BJ (cell line): Measurements from ENCODE around the gene TCF3. TPM values are rescaled to one million over a fixed set of nuclear protein-coding genes. Genes with fewer than 3 reads are reported as not detected.
"Not testable (repeated sequence)": the region's sequence is repeated elsewhere in the genome, so short reads cannot be mapped to it uniquely, and the experiment has no call there.

Experiments used
- CTCF ChIA-PET: fragments of 350-600 bp; formaldehyde crosslinking; extraction: SDS; loops from one replicate; lab custom pipeline; 2021; ENCODE audit warnings: antibody characterized with exemption, inconsistent platforms; lab: Yijun Ruan, JAX
- POLR2A ChIA-PET: fragments of 300-600 bp; sonication (Branson Sonifier 250); formaldehyde crosslinking; extraction: SDS; loops from one replicate; lab custom pipeline; 2021; ENCODE audit warnings: antibody characterized with exemption; lab: Charles Lee
- DNase-seq: peaks from one replicate; pipeline ENCODE4 v3.0.0-alpha.2; 2011; ENCODE audit warnings: low read depth
- H3K27me3 ChIP-seq: 2 replicates; pipeline ENCODE4 v1.6.0; 2011; ENCODE audit warnings: low read length; ENCODE audit not compliant: control insufficient read depth, insufficient read depth
- H3K36me3 ChIP-seq: 2 replicates; pipeline ENCODE4 v1.5.1; 2011; ENCODE audit warnings: low read length; ENCODE audit not compliant: control insufficient read depth, insufficient read depth
- H3K4me3 ChIP-seq: 2 replicates; pipeline ENCODE4 v1.5.1; 2011; ENCODE audit warnings: low read depth, mild to moderate bottlenecking, control low read depth, low read length
- CTCF ChIP-seq: IDR thresholded peaks from 2 replicates; pipeline ENCODE4 v1.5.1; 2011; ENCODE audit warnings: low read depth, mild to moderate bottlenecking, control low read depth, inconsistent platforms, low read length, moderate library complexity; ENCODE audit not compliant: insufficient read depth
- polyA plus RNA-seq: library from polyadenylated mRNA; depleted of rRNA; stranded (reverse); fragments of >200 nt; gene quantifications from 2 replicates; pipeline ENCODE4 v1.2.3, GENCODE V29; 2011

TCF3 gene
- polyA plus RNA-seq, 1 experiment, result 49.8 TPM

GRCh38 chr19:1647501-1648458, 4.6 kb downstream of the TCF3 start:
- POLR2A ChIA-PET, result no interaction called here
- CTCF ChIA-PET, result no interaction called here
- no peak for TF ChIP-seq CTCF

GRCh38 chr19:1646659-1647453, 5.6 kb downstream of the TCF3 start:
- ChIA-PET POLR2A (no interaction called here), CTCF (no interaction called here)
- H3K27me3 ChIP-seq, result no peaks in the 10 kb centered on the region
- no peak overlapping the region for H3K4me3 ChIP-seq
- no peak for DNase-seq
- peaks cover 27% of the 10 kb centered on the region for H3K36me3 ChIP-seq
- TF ChIP-seq CTCF, result no peak

More at GRCh38 chr19:1647501-1648458, 4.6 kb downstream of the TCF3 start:
- DNase-seq, result no peak
- H3K36me3 ChIP-seq, result peaks cover 20% of the 10 kb centered on the region
- no peaks in the 10 kb centered on the region for H3K27me3 ChIP-seq
- H3K4me3 ChIP-seq, result no peak overlapping the region

- peaks cover 28% of the 10 kb centered on the region for H3K36me3 ChIP-seq
- H3K27me3 ChIP-seq, result no peaks in the 10 kb centered on the region
- no peak for DNase-seq
- H3K4me3 ChIP-seq, result no peak overlapping the region
- ChIA-PET POLR2A (no interaction called here), CTCF (no interaction called here)
- no peak for TF ChIP-seq CTCF
Measured at GRCh38 chr19:1646149-1646548, 6.3 kb downstream of the TCF3 start.

- Histone ChIP-seq H3K27me3 (no peaks in the 10 kb centered on the region), H3K4me3 (no peak overlapping the region), H3K36me3 (peaks cover 29% of the 10 kb centered on the region)
- CTCF ChIA-PET, result no interaction called here
- TF ChIP-seq CTCF, result no peak
- POLR2A ChIA-PET, result no interaction called here
- no peak for DNase-seq
Measured at GRCh38 chr19:1645299-1645698, 7.1 kb downstream of the TCF3 start.

- ChIA-PET POLR2A (interaction anchor here (0.6 kb wide), 1 partner anchor 51 kb away, joined by 4 read pairs; no protein-coding TSS in a partner anchor), CTCF (interaction anchor here (0.7 kb wide), 1 partner anchor 28 kb away, joined by 4 read pairs; no protein-coding TSS in a partner anchor)
- Histone ChIP-seq H3K4me3 (no peak overlapping the region), H3K36me3 (peaks cover 23% of the 10 kb centered on the region), H3K27me3 (no peaks in the 10 kb centered on the region)
- no peak for DNase-seq
- no peak for TF ChIP-seq CTCF
Measured at GRCh38 chr19:1644070-1644469, 8.3 kb downstream of the TCF3 start.

- POLR2A ChIA-PET, H3K4me3 ChIP-seq, H3K27me3 ChIP-seq, DNase-seq: not testable (repeated sequence)
- CTCF ChIA-PET, result interaction anchor here (0.5 to 1.3 kb wide), 4 partner anchors 32 to 208 kb away, joined by 3 to 4 read pairs (median 4); no protein-coding TSS in a partner anchor
- peaks cover 15% of the 10 kb centered on the region for H3K36me3 ChIP-seq
Measured at GRCh38 chr19:1640893-1641448, 11.4 kb downstream of the TCF3 start.
